ENCODE results near the gene NRSN1. TPM values are rescaled to one million over a fixed set of nuclear protein-coding genes. Genes with fewer than 3 reads are reported as not detected.

The NRSN1 gene
- total RNA-seq, 1 experiment from 2014 or later, result not detected

DNA sequence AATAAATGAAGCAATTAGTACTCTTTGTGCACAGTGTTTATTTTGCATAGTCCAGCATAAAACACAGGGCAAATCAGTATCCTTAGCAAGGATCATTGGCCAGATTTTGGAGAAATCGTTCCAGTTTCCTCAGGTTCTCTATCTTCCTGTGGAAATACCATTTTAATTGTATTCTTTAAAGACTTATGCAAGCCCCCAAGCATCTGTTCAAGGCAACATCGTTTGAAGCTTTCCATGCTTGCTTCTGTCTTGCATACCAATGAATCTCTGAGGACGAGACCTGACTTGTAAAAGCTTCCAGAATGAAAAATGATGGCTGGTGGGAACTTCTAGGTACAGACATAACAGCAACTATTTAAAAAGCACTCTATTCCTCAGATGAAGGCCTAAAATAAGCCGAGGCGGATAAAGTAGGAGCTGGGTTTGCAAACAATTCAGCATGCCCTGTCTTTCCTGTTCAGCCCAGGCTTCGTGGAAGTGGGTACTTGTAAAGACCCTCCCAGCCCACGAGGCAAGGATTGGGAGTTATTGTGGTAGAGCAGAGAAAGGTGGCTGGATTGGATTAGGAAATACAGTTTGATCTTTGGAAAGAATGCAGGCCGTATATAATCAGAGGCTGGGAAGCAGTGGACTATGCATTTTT is 21.6 kb downstream of the NRSN1 start:
- Histone ChIP-seq H3K27ac (ENCODE audit: insufficient read length, low read depth, low read length) (no peak overlapping the region), H3K27me3 (ENCODE audit: insufficient read depth, low read length) (no peaks in the 10 kb centered on the region), H3K56ac (ENCODE audit: insufficient read length, low read depth, low read length) (no peak overlapping the region), H3K4me1 (ENCODE audit: insufficient read depth, low read length) (no peaks in the 10 kb centered on the region), H3K9me3 (ENCODE audit: control insufficient read depth, low read depth, low read length) (no peaks in the 10 kb centered on the region), H2BK120ac (ENCODE audit: low read depth, low read length, poor library complexity, severe bottlenecking) (no peak overlapping the region), H3K23ac (ENCODE audit: insufficient read length, low read depth, low read length) (no peak overlapping the region), H3K79me1 (ENCODE audit: insufficient read depth, low read depth, low read length, poor library complexity, severe bottlenecking) (no peaks in the 10 kb centered on the region), H2AFZ (ENCODE audit: low read length) (no peak overlapping the region), H3K9ac (ENCODE audit: extremely low read depth, insufficient read length, low read length) (no peak overlapping the region), H2BK12ac (ENCODE audit: insufficient read length, low read depth, low read length) (no peak overlapping the region), H4K20me1 (ENCODE audit: control insufficient read depth, insufficient read depth, insufficient read length) (no peaks in the 10 kb centered on the region), H3T11ph (ENCODE audit: low read length) (no peak overlapping the region), H2BK5ac (ENCODE audit: insufficient read length, low read length) (no peak overlapping the region), H3K14ac (ENCODE audit: insufficient read depth, low read length) (no peak overlapping the region), H2BK20ac (ENCODE audit: low read depth, low read length, poor library complexity, severe bottlenecking) (no peak overlapping the region), H3K4ac (ENCODE audit: low read depth, low read length) (no peak overlapping the region), H4K5ac (ENCODE audit: insufficient read length, low read depth, low read length) (no peak overlapping the region), H2BK15ac (ENCODE audit: low read depth, low read length) (no peak overlapping the region), H4K8ac (replicated peaks; ENCODE audit: insufficient read length, low read depth, low read length) (no peak overlapping the region), H2AK5ac (ENCODE audit: insufficient read length, low read length) (no peak overlapping the region), H3K18ac (ENCODE audit: insufficient read length, low read depth, low read length) (no peak overlapping the region), H4K91ac (ENCODE audit: insufficient read length, low read depth, low read length) (no peak overlapping the region), H3K4me2 (ENCODE audit: insufficient read depth, insufficient read length, low read length) (no peak overlapping the region), H3K23me2 (ENCODE audit: insufficient read length, low read depth, low read length, poor library complexity, severe bottlenecking) (no peaks in the 10 kb centered on the region), H3K79me2 (ENCODE audit: insufficient read depth, low read length) (no peaks in the 10 kb centered on the region)
- H3K27ac Mint-ChIP-seq, result no peak overlapping the region
- H3K4me1 Mint-ChIP-seq, result peaks cover 0 to 4% of the 10 kb centered on the region in 2 experiments; a peak in 2 of 4 replicates
- no peak overlapping the region for H3K4me3 Mint-ChIP-seq
- peaks cover 0 to 5% of the 10 kb centered on the region in 2 experiments; a peak in 1 of 5 replicates for H3K9me3 Mint-ChIP-seq
- H3K27me3 Mint-ChIP-seq (ENCODE audit: low read depth), result no peaks in the 10 kb centered on the region; the same call in 1 of the 2 replicates
- no CpG with 5 or more reads among the region's 8 CpGs for WGBS (ENCODE audit: extremely low coverage, insufficient read length, low lambda C conversion rate)
- no peak for DNase-seq
- TF ChIP-seq CTCF (conservative IDR thresholded peaks at IDR 0.05), result no peak
- H3K36me3 Mint-ChIP-seq (ENCODE audit: insufficient read depth in 1 of 3, low read depth in 3 of 3), result no peaks in the 10 kb centered on the region
